AG04449 (cell line): ENCODE measurements around the gene KCNJ11.
A peak's percentile ranks its signal among the peaks of the same experiment; 100 is the strongest.

Source experiments
- CTCF ChIA-PET: fragments of 350-600 bp; formaldehyde crosslinking; extraction: SDS; loops from one replicate; lab custom pipeline; 2021; ENCODE audit warnings: antibody characterized with exemption; lab: Yijun Ruan, JAX
- POLR2A ChIA-PET: fragments of 400-600, 350-600 bp; formaldehyde crosslinking; extraction: SDS; loops from one replicate; lab custom pipeline; 2020; ENCODE audit warnings: antibody characterized with exemption, inconsistent platforms; lab: Yijun Ruan, JAX
- DNase-seq: peaks from one replicate; pipeline ENCODE4 v3.0.0-alpha.2; 2010; ENCODE audit warnings: low read depth, low spot score
- H3K4me3 ChIP-seq: 2 replicates; pipeline ENCODE4 v1.5.1; 2011; ENCODE audit warnings: low read depth, mild to moderate bottlenecking, control low read depth, low read length
- CTCF ChIP-seq: IDR thresholded peaks from one replicate; pipeline ENCODE4 v1.5.1; 2011; ENCODE audit warnings: mild to moderate bottlenecking, moderate library complexity, low read length, control low read depth, inconsistent platforms; ENCODE audit not compliant: insufficient read depth; ENCODE audit errors: missing control alignments

Gene KCNJ11

GRCh38 chr11:17353821-17354600 lies 34.4 kb downstream of the KCNJ11 start:
- no peak for TF ChIP-seq CTCF
- DNase-seq: no peak
- POLR2A ChIA-PET: interaction anchor here (0.8 to 1.3 kb wide), 3 partner anchors 11 to 276 kb away, joined by 3 to 5 read pairs (median 3); partner anchors contain the start of genes PIK3C2A and RPS13
- H3K4me3 ChIP-seq: peak overlapping the region; percentile 66
- CTCF ChIA-PET: interaction anchor here (0.7 to 4.9 kb wide), 43 partner anchors 9 to 761 kb away, joined by 3 to 79 read pairs (median 4); partner anchors contain the start of genes KCNJ11, NUCB2 and RPS13

GRCh38 chr11:17352950-17353820 lies 35.3 kb downstream of the KCNJ11 start:
- CTCF ChIA-PET: interaction anchor here (0.6 to 4.9 kb wide), 31 partner anchors 8 to 276 kb away, joined by 3 to 79 read pairs (median 5); partner anchors contain the start of genes KCNJ11, NUCB2 and RPS13
- POLR2A ChIA-PET: interaction anchor here (1.3 kb wide), 2 partner anchors 145 to 275 kb away, joined by 3 to 5 read pairs; partner anchors contain the start of genes PIK3C2A and RPS13
- no peak for DNase-seq
- H3K4me3 ChIP-seq: peak overlapping the region; percentile 66
- no peak for TF ChIP-seq CTCF

GRCh38 chr11:17351510-17352176 lies 36.8 kb downstream of the KCNJ11 start, which contains the start of gene NCR3LG1:
NCR3LG1 (plus strand) TSS chr11:17351800; CDS start chr11:17351970, 170 bp downstream.
- ChIA-PET CTCF (interaction anchor here (1.6 to 4.9 kb wide), 2 partner anchors 16 to 122 kb away, joined by 5 to 79 read pairs; no protein-coding TSS in a partner anchor), POLR2A (interaction anchor here (0.6 to 0.7 kb wide), 3 partner anchors 98 to 715 kb away, joined by 3 to 4 read pairs (median 3); no protein-coding TSS in a partner anchor)
- no peak for DNase-seq
- peak within 1 kb of the TSS; percentile 66 for H3K4me3 ChIP-seq
- no peak for TF ChIP-seq CTCF

GRCh38 chr11:17351172-17351509 lies 37.3 kb downstream of the KCNJ11 start:
- CTCF ChIA-PET: interaction anchor here (1.1 kb wide), 1 partner anchor 121 kb away, joined by 11 read pairs; no protein-coding TSS in a partner anchor
- peak; percentile 7 for TF ChIP-seq CTCF
- DNase-seq: no peak
- POLR2A ChIA-PET: no interaction called here
- H3K4me3 ChIP-seq: peak overlapping the region; percentile 59

- H3K4me3 ChIP-seq: no peak overlapping the region
- ChIA-PET POLR2A (no interaction called here), CTCF (interaction anchor here (1.1 kb wide), 1 partner anchor 121 kb away, joined by 11 read pairs; no protein-coding TSS in a partner anchor)
- no peak for TF ChIP-seq CTCF
- DNase-seq: no peak
These were observed 37.8 kb downstream of the KCNJ11 start for GRCh38 chr11:17350455-17351171.
